ENCODE results near the gene SPTSSB. TPM values are rescaled to one million over a fixed set of nuclear protein-coding genes. Genes with fewer than 3 reads are reported as not detected.

Gene SPTSSB
- polyA plus RNA-seq, 1 donor = 0.40 TPM

- Histone ChIP-seq H3K4me3 (ENCODE audit: low read length) (no peak overlapping the region), H3K4me1 (ENCODE audit: control insufficient read depth, insufficient read depth, low read length) (no peaks in the 10 kb centered on the region), H3K36me3 (ENCODE audit: control insufficient read depth, insufficient read depth, low read length) (no peaks in the 10 kb centered on the region), H3K9me3 (ENCODE audit: control insufficient read depth, low read depth, low read length) (no peaks in the 10 kb centered on the region), H3K27ac (ENCODE audit: low read length) (no peak overlapping the region), H3K27me3 (ENCODE audit: control insufficient read depth, insufficient read depth, low read length) (no peaks in the 10 kb centered on the region)
- WGBS (ENCODE audit: insufficient coverage, low lambda C conversion rate) = 32% methylated on average over 3 of the region's 3 CpGs
- no peak for DNase-seq
These were observed 37.8 kb upstream of the SPTSSB start for GRCh38 chr3:161409069-161409468.

DNA sequence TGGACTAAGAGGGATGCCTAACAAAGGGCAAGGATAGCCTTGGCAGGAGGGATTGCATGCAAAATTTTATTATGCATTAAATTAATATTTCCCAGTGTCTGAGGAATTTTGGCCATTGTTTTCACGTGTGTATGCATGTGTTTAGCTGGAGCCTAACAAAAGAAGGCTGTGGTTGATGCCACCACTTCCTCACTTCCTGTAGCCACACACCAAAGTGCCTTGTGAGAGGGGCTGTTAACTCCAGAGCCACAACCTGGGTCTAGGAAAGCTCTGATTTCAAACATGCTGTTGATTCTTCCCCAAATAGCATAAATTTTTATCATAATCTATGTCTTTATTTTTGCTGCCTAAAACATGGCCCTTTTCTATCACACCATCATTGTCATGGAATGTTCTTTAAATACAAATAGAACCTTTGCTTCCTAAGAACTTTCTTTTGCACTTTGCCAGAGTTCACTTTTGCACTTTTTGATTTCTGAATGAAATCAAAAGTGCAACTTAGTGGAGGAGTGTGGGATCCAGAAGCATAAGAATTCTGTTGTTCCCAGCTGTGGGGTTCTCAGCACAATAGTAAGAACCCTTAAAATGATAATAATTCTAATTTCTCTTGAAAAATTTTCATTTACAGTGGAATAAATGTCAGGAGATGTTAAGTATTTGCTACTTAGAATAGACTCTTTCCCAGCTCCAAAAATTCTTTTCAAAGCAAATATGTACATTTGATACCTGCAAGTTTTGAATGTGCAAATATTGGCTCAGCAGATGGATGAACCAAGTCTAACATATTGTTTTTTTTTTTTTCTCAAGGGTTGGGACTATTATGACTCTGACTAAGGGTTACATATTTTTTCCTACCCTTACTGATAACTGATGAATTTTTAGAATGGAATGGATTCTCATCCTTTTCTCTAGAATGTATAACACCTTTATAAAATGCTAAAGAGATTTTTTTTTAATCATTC lies 35.6 kb upstream of the SPTSSB start:
- no peak for DNase-seq
- no peaks in the 10 kb centered on the region for H3K4me1 ChIP-seq (ENCODE audit: control insufficient read depth, insufficient read depth, low read length)
- H3K4me3 ChIP-seq (ENCODE audit: low read length) = no peak overlapping the region
- H3K9me3 ChIP-seq (ENCODE audit: control insufficient read depth, low read depth, low read length) = no peaks in the 10 kb centered on the region
- no CpG with 5 or more reads among the region's 1 CpG for WGBS (ENCODE audit: insufficient coverage, low lambda C conversion rate)
- no peaks in the 10 kb centered on the region for H3K36me3 ChIP-seq (ENCODE audit: control insufficient read depth, insufficient read depth, low read length)
- no peaks in the 10 kb centered on the region for H3K27me3 ChIP-seq (ENCODE audit: control insufficient read depth, insufficient read depth, low read length)
- no peak overlapping the region for H3K27ac ChIP-seq (ENCODE audit: low read length)

GRCh38 chr3:161405836-161406235 lies 34.5 kb upstream of the SPTSSB start:
- WGBS (ENCODE audit: insufficient coverage, low lambda C conversion rate) = 100% methylated on average over 2 of the region's 4 CpGs
- Histone ChIP-seq H3K27me3 (ENCODE audit: control insufficient read depth, insufficient read depth, low read length) (no peaks in the 10 kb centered on the region), H3K4me3 (ENCODE audit: low read length) (no peak overlapping the region), H3K4me1 (ENCODE audit: control insufficient read depth, insufficient read depth, low read length) (no peaks in the 10 kb centered on the region), H3K36me3 (ENCODE audit: control insufficient read depth, insufficient read depth, low read length) (no peaks in the 10 kb centered on the region), H3K9me3 (ENCODE audit: control insufficient read depth, low read depth, low read length) (no peaks in the 10 kb centered on the region), H3K27ac (ENCODE audit: low read length) (no peak overlapping the region)
- DNase-seq = no peak

GRCh38 chr3:161405087-161405486 lies 33.8 kb upstream of the SPTSSB start:
- WGBS (ENCODE audit: insufficient coverage, low lambda C conversion rate) = no CpG with 5 or more reads among the region's 1 CpG
- H3K27me3 ChIP-seq (ENCODE audit: control insufficient read depth, insufficient read depth, low read length) = no peaks in the 10 kb centered on the region

DNA sequence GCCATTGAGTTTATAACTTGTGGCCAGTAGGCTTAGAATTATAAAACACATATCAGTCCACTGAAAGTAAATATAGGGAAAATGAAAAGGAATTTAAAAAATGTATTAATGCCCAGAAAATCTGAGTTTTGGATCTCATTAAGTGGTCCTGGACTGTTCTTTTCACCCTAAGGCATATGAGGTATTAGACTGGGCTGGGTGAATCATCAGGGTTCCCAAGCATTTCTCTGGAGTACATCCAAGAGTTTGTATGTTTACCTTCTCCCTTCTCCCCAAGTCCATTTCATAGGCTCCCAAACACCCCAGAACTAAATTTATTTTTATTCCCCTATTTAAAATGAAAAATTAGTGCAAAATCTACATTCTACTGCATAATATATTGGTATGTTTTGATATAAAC lies 31.9 kb upstream of the SPTSSB start:
- Histone ChIP-seq H3K4me1 (ENCODE audit: control insufficient read depth, insufficient read depth, low read length) (no peaks in the 10 kb centered on the region), H3K4me3 (ENCODE audit: low read length) (no peak overlapping the region), H3K9me3 (ENCODE audit: control insufficient read depth, low read depth, low read length) (no peaks in the 10 kb centered on the region), H3K27ac (ENCODE audit: low read length) (no peak overlapping the region), H3K36me3 (ENCODE audit: control insufficient read depth, insufficient read depth, low read length) (no peaks in the 10 kb centered on the region), H3K27me3 (ENCODE audit: control insufficient read depth, insufficient read depth, low read length) (no peaks in the 10 kb centered on the region)
- no peak for DNase-seq

More at GRCh38 chr3:161405087-161405486, 33.8 kb upstream of the SPTSSB start:
- Histone ChIP-seq H3K4me1 (ENCODE audit: control insufficient read depth, insufficient read depth, low read length) (no peaks in the 10 kb centered on the region), H3K27ac (ENCODE audit: low read length) (no peak overlapping the region), H3K9me3 (ENCODE audit: control insufficient read depth, low read depth, low read length) (no peaks in the 10 kb centered on the region), H3K36me3 (ENCODE audit: control insufficient read depth, insufficient read depth, low read length) (no peaks in the 10 kb centered on the region), H3K4me3 (ENCODE audit: low read length) (no peak overlapping the region)
- no peak for DNase-seq

DNA sequence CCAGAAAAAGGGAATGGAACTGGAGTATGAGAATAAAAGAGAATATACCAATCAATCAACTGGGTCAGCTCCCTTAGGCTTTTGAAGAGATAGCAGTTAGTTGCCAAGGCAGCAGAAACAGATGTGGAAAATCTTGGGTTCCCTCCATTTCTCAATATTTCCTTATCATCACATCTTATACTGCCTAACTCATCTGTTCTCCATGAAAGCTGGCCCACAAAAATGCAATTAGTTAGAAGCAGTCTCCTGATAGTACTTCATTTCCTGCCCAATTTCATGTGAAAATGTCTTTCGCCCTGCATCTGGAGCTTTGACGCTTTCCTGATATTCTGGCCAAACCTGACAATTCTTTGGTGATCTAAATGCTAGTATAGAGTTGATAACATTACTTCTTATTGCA lies 30.1 kb upstream of the SPTSSB start:
- Histone ChIP-seq H3K4me1 (ENCODE audit: control insufficient read depth, insufficient read depth, low read length) (no peaks in the 10 kb centered on the region), H3K36me3 (ENCODE audit: control insufficient read depth, insufficient read depth, low read length) (no peaks in the 10 kb centered on the region), H3K9me3 (ENCODE audit: control insufficient read depth, low read depth, low read length) (no peaks in the 10 kb centered on the region), H3K27me3 (ENCODE audit: control insufficient read depth, insufficient read depth, low read length) (no peaks in the 10 kb centered on the region), H3K27ac (ENCODE audit: low read length) (no peak overlapping the region), H3K4me3 (ENCODE audit: low read length) (no peak overlapping the region)
- no CpG with 5 or more reads among the region's 2 CpGs for WGBS (ENCODE audit: insufficient coverage, low lambda C conversion rate)
- no peak for DNase-seq

DNA sequence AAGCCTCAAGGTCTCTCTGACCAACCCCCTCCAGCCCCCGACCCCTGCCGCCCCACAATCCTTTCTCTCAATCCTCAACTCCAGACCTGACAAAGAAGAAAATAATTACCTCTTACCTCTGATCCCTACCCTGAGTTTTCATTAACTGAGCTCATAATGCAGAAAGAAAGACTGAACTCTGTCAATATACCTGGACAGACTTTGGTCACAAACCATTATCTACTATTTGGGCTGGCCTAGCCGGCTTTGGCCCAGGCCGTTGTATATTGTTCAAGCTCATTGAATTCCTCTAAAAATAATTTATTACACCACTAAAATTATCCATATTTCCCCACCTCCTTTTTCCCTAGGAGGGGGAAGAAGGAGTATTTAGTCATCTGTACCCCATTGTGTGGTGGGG lies 29.3 kb upstream of the SPTSSB start:
- no peaks in the 10 kb centered on the region for H3K36me3 ChIP-seq (ENCODE audit: control insufficient read depth, insufficient read depth, low read length)
- no peak for DNase-seq
- H3K4me3 ChIP-seq (ENCODE audit: low read length) = no peak overlapping the region
- H3K9me3 ChIP-seq (ENCODE audit: control insufficient read depth, low read depth, low read length) = no peaks in the 10 kb centered on the region
- WGBS (ENCODE audit: insufficient coverage, low lambda C conversion rate) = 20% methylated on average over 2 of the region's 4 CpGs
- H3K4me1 ChIP-seq (ENCODE audit: control insufficient read depth, insufficient read depth, low read length) = no peaks in the 10 kb centered on the region
- no peaks in the 10 kb centered on the region for H3K27me3 ChIP-seq (ENCODE audit: control insufficient read depth, insufficient read depth, low read length)
- H3K27ac ChIP-seq (ENCODE audit: low read length) = no peak overlapping the region

- Histone ChIP-seq H3K4me1 (ENCODE audit: control insufficient read depth, insufficient read depth, low read length) (no peaks in the 10 kb centered on the region), H3K36me3 (ENCODE audit: control insufficient read depth, insufficient read depth, low read length) (no peaks in the 10 kb centered on the region), H3K4me3 (ENCODE audit: low read length) (no peak overlapping the region), H3K27ac (ENCODE audit: low read length) (no peak overlapping the region), H3K27me3 (ENCODE audit: control insufficient read depth, insufficient read depth, low read length) (no peaks in the 10 kb centered on the region), H3K9me3 (ENCODE audit: control insufficient read depth, low read depth, low read length) (no peaks in the 10 kb centered on the region)
- 71% methylated on average over 4 of the region's 6 CpGs for WGBS (ENCODE audit: insufficient coverage, low lambda C conversion rate)
- DNase-seq = no peak
These were observed 24.0 kb upstream of the SPTSSB start for GRCh38 chr3:161395115-161396012.

GRCh38 chr3:161393803-161394202 lies 22.5 kb upstream of the SPTSSB start:
- Histone ChIP-seq H3K4me3 (ENCODE audit: low read length) (no peak overlapping the region), H3K4me1 (ENCODE audit: control insufficient read depth, insufficient read depth, low read length) (no peaks in the 10 kb centered on the region), H3K36me3 (ENCODE audit: control insufficient read depth, insufficient read depth, low read length) (no peaks in the 10 kb centered on the region), H3K27ac (ENCODE audit: low read length) (no peak overlapping the region), H3K9me3 (ENCODE audit: control insufficient read depth, low read depth, low read length) (no peaks in the 10 kb centered on the region), H3K27me3 (ENCODE audit: control insufficient read depth, insufficient read depth, low read length) (no peaks in the 10 kb centered on the region)
- no peak for DNase-seq
- no CpG with 5 or more reads among the region's 2 CpGs for WGBS (ENCODE audit: insufficient coverage, low lambda C conversion rate)

- no peaks in the 10 kb centered on the region for H3K9me3 ChIP-seq (ENCODE audit: control insufficient read depth, low read depth, low read length)
- no peaks in the 10 kb centered on the region for H3K36me3 ChIP-seq (ENCODE audit: control insufficient read depth, insufficient read depth, low read length)
- no peak for DNase-seq
- H3K27me3 ChIP-seq (ENCODE audit: control insufficient read depth, insufficient read depth, low read length) = no peaks in the 10 kb centered on the region
- H3K4me3 ChIP-seq (ENCODE audit: low read length) = no peak overlapping the region
- H3K4me1 ChIP-seq (ENCODE audit: control insufficient read depth, insufficient read depth, low read length) = no peaks in the 10 kb centered on the region
- H3K27ac ChIP-seq (ENCODE audit: low read length) = no peak overlapping the region
These were observed 22.0 kb upstream of the SPTSSB start for GRCh38 chr3:161393310-161393709.
